T-helper 1 cell treated with Interleukin-12 subunit alpha and Interleukin-12 subunit beta and Interleukin-4 antibody, amounts not matched to agents 30 ng/mL and 1 ng/mL, for 36 hours (primary cell): ENCODE results near the gene MAP1B. TPM values are rescaled to one million over a fixed set of nuclear protein-coding genes. Genes with fewer than 3 reads are reported as not detected.

Source experiments
- intact Hi-C: fragments of 100-400 bp; cut with micrococcal nuclease; formaldehyde crosslinking; loops from one replicate; pipeline ENCODE4 v1.15.1; 2024
- total RNA-seq: library from RNA; stranded (reverse); gene quantifications from 2 replicates; pipeline ENCODE4 v1.2.3, GENCODE V29; 2022

MAP1B gene
- total RNA-seq, 1 donor from 2014 or later: 0.07 TPM

GRCh38 chr5:72096602-72097188 lies 10.6 kb upstream of the MAP1B start:
- intact Hi-C loops: no loop called here

GRCh38 chr5:72101828-72102227 lies 5.4 kb upstream of the MAP1B start:
- intact Hi-C loops: no loop called here

GRCh38 chr5:72106817-72107130 lies 501 bp upstream of the MAP1B start:
- intact Hi-C loops: no loop called here

- intact Hi-C loops: no loop called here
Observed at GRCh38 chr5:72107901-72108201, 576 bp downstream of the MAP1B start.

GRCh38 chr5:72108202-72109061 lies 1.2 kb downstream of the MAP1B start:
- intact Hi-C loops: no loop called here

- intact Hi-C loops: no loop called here
Observed at GRCh38 chr5:72109062-72109411, 1.8 kb downstream of the MAP1B start.

- intact Hi-C loops: no loop called here
Observed at GRCh38 chr5:72109625-72110024, 2.4 kb downstream of the MAP1B start.

- intact Hi-C loops: no loop called here
Observed at GRCh38 chr5:72110394-72111013, 3.2 kb downstream of the MAP1B start.

- intact Hi-C loops: no loop called here
Observed at GRCh38 chr5:72112389-72112788, 5.1 kb downstream of the MAP1B start.

- intact Hi-C loops: no loop called here
Observed at GRCh38 chr5:72114629-72115028, 7.4 kb downstream of the MAP1B start.

GRCh38 chr5:72115296-72115695 lies 8.0 kb downstream of the MAP1B start:
- intact Hi-C loops: no loop called here

- intact Hi-C loops: no loop called here
Observed at GRCh38 chr5:72117307-72117706, 10.0 kb downstream of the MAP1B start.

GRCh38 chr5:72121052-72121779 lies 13.9 kb downstream of the MAP1B start:
- intact Hi-C loops: no loop called here

GRCh38 chr5:72121780-72122445 lies 14.6 kb downstream of the MAP1B start:
- intact Hi-C loops: no loop called here

- intact Hi-C loops: no loop called here
Observed at GRCh38 chr5:72122602-72123001, 15.3 kb downstream of the MAP1B start.

GRCh38 chr5:72123764-72124376 lies 16.6 kb downstream of the MAP1B start:
- intact Hi-C loops: no loop called here

- intact Hi-C loops: no loop called here
Observed at GRCh38 chr5:72125271-72125940, 18.1 kb downstream of the MAP1B start.

- intact Hi-C loops: no loop called here
Observed at GRCh38 chr5:72125941-72126620, 18.8 kb downstream of the MAP1B start.

GRCh38 chr5:72126796-72127195 lies 19.5 kb downstream of the MAP1B start:
- intact Hi-C loops: no loop called here

GRCh38 chr5:72129725-72130124 lies 22.4 kb downstream of the MAP1B start:
- intact Hi-C loops: no loop called here
